BJ (cell line): ENCODE data around the gene ARHGAP24. TPM values are rescaled to one million over a fixed set of nuclear protein-coding genes. Genes with fewer than 3 reads are reported as not detected.

Experiments used
- CTCF ChIA-PET: fragments of 350-600 bp; formaldehyde crosslinking; extraction: SDS; loops from one replicate; lab custom pipeline; 2021; ENCODE audit warnings: antibody characterized with exemption, inconsistent platforms; lab: Yijun Ruan, JAX
- POLR2A ChIA-PET: fragments of 300-600 bp; sonication (Branson Sonifier 250); formaldehyde crosslinking; extraction: SDS; loops from one replicate; lab custom pipeline; 2021; ENCODE audit warnings: antibody characterized with exemption; lab: Charles Lee
- DNase-seq: peaks from one replicate; pipeline ENCODE4 v3.0.0-alpha.2; 2011; ENCODE audit warnings: low read depth
- H3K27me3 ChIP-seq: 2 replicates; pipeline ENCODE4 v1.6.0; 2011; ENCODE audit warnings: low read length; ENCODE audit not compliant: control insufficient read depth, insufficient read depth
- H3K36me3 ChIP-seq: 2 replicates; pipeline ENCODE4 v1.5.1; 2011; ENCODE audit warnings: low read length; ENCODE audit not compliant: control insufficient read depth, insufficient read depth
- H3K4me3 ChIP-seq: 2 replicates; pipeline ENCODE4 v1.5.1; 2011; ENCODE audit warnings: low read depth, mild to moderate bottlenecking, control low read depth, low read length
- CTCF ChIP-seq: IDR thresholded peaks from 2 replicates; pipeline ENCODE4 v1.5.1; 2011; ENCODE audit warnings: low read depth, mild to moderate bottlenecking, control low read depth, inconsistent platforms, low read length, moderate library complexity; ENCODE audit not compliant: insufficient read depth
- polyA plus RNA-seq: library from polyadenylated mRNA; depleted of rRNA; stranded (reverse); fragments of >200 nt; gene quantifications from 2 replicates; pipeline ENCODE4 v1.2.3, GENCODE V29; 2011

ARHGAP24 gene
- polyA plus RNA-seq, 1 experiment: 17.7 TPM

- H3K4me3 ChIP-seq: no peak overlapping the region
- 0 out of 2 replicates have a peak, but pooled peaks have one; percentile 29 for TF ChIP-seq CTCF
- no peaks in the 10 kb centered on the region for H3K27me3 ChIP-seq
- CTCF ChIA-PET: interaction anchor here (0.8 to 1.0 kb wide), 2 partner anchors 23 to 142 kb away, joined by 3 read pairs; no protein-coding TSS in a partner anchor
- no peaks in the 10 kb centered on the region for H3K36me3 ChIP-seq
- POLR2A ChIA-PET: interaction anchor here (0.7 kb wide), 1 partner anchor 47 kb away, joined by 9 read pairs; no protein-coding TSS in a partner anchor
- no peak for DNase-seq
Observed at GRCh38 chr4:85826060-85826678, 351.2 kb downstream of the ARHGAP24 start.

GRCh38 chr4:85828027-85828890, 353.3 kb downstream of the ARHGAP24 start:
- no peak for TF ChIP-seq CTCF
- ChIA-PET CTCF (interaction anchor here (1.2 to 2.2 kb wide), 3 partner anchors 9 to 31 kb away, joined by 3 to 6 read pairs (median 4); no protein-coding TSS in a partner anchor), POLR2A (no interaction called here)
- no peaks in the 10 kb centered on the region for H3K27me3 ChIP-seq
- DNase-seq: no peak
- H3K4me3 ChIP-seq: no peak overlapping the region
- H3K36me3 ChIP-seq: no peaks in the 10 kb centered on the region

- POLR2A ChIA-PET: no interaction called here
- Histone ChIP-seq H3K36me3 (no peaks in the 10 kb centered on the region), H3K27me3 (no peaks in the 10 kb centered on the region), H3K4me3 (no peak overlapping the region)
- CTCF ChIA-PET: interaction anchor here (1.6 kb wide), 1 partner anchor 140 kb away, joined by 6 read pairs; no protein-coding TSS in a partner anchor
- no peak for DNase-seq
- no peak for TF ChIP-seq CTCF
Observed at GRCh38 chr4:85829276-85830051, 354.5 kb downstream of the ARHGAP24 start.

GRCh38 chr4:85831647-85832046, 356.7 kb downstream of the ARHGAP24 start:
- CTCF ChIA-PET: no interaction called here
- no peak for DNase-seq
- Histone ChIP-seq H3K4me3 (no peak overlapping the region), H3K27me3 (no peaks in the 10 kb centered on the region), H3K36me3 (no peaks in the 10 kb centered on the region)
- POLR2A ChIA-PET: no interaction called here
- no peak for TF ChIP-seq CTCF

- ChIA-PET CTCF (interaction anchor here (1.1 kb wide), 1 partner anchor 36 kb away, joined by 4 read pairs; no protein-coding TSS in a partner anchor), POLR2A (no interaction called here)
- H3K4me3 ChIP-seq: no peak overlapping the region
- no peak for DNase-seq
- TF ChIP-seq CTCF: no peak
- no peaks in the 10 kb centered on the region for H3K36me3 ChIP-seq
- no peaks in the 10 kb centered on the region for H3K27me3 ChIP-seq
Observed at GRCh38 chr4:85833302-85833701, 358.4 kb downstream of the ARHGAP24 start.
